Measurements from ENCODE around the gene CNKSR2. TPM values are rescaled to one million over a fixed set of nuclear protein-coding genes. Genes with fewer than 3 reads are reported as not detected.

Gene CNKSR2
- total RNA-seq (16.1 TPM), polyA plus RNA-seq (1.2 TPM)

DNA sequence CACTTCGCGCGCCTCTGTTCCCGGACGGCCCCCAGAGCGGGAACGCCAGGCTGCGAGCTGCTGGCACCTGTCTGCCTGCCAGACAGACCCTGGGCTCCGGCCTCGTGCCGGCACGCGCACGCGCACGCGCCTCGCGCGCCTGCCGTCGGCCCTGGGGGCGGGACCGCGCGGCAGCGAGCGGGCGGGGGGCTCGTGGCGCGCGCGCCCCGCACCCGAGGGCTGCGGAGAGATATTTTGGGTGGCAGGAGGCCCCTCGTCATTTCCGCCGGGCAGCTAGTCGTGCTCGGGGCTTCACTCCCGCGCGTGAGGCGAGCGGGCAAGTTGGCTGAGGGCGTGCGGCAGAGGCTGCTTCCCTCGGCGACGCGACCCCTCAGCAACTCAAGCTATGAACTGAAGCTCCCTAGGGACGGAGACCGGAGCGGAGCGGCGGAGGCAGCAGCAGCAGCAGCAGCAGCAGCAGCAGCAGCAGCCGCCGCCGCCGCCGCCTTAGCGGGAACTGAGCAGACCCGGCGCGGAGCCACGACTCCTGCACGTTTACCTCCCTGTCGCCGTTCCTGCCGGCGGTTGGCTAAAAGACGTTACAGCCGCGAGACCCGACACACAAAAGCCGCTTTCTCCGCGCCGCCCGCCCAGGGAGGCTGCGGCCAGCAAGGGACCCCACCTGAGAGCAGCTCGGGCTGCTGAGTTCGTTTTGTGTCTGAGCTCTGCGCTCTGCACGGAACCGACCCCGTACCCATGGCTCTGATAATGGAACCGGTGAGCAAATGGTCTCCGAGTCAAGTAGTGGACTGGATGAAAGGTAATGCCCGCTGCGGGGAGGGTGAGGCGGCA, at the start of gene CNKSR2:
Gene CNKSR2, plus strand, starts transcription at position 256 of the 831 bp plus-strand sequence. Its CDS starts 480 bp downstream, at position 736.
- no peak within 1 kb of the TSS for H3K27ac ChIP-seq (ENCODE audit: low read depth)
- 1% methylated on average over 87 of the region's 94 CpGs for WGBS
- no peak for DNase-seq (ENCODE audit: extremely low spot score)

DNA sequence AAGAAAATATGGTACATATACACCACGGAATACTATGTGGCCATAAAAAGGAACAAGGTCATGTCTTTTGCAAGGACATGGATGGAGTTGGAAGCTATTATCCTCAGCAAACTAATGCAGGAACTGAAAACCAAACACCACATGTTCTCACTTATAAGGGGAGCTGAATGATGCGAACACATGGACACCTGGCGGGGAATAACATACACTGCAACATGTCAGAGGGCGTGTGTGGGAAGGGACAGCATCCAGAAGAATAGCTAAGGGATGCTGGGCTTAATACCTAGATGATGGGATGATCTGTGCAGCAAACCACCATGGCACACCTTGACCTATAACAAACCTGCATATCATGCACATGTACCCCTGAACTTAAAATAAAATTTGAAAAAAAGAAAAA, 19.5 kb upstream of the CNKSR2 start:
- no peaks in the 10 kb centered on the region for H3K4me1 ChIP-seq (ENCODE audit: insufficient read depth)
- H3K36me3 ChIP-seq (ENCODE audit: insufficient read depth), result no peaks in the 10 kb centered on the region
- H3K27ac ChIP-seq (ENCODE audit: low read depth), result no peak overlapping the region
- 88% methylated on average over 4 of the region's 4 CpGs for whole genome bisulfite sequencing
- no peak for DNase-seq (ENCODE audit: extremely low spot score)
- no peak overlapping the region for H3K4me3 ChIP-seq (ENCODE audit: low read depth, low read length)

More for the DNA sequence above, at the start of gene CNKSR2:
- Histone ChIP-seq H3K36me3 (ENCODE audit: insufficient read depth) (no peaks in the 10 kb centered on the region), H3K4me1 (ENCODE audit: insufficient read depth) (no peaks in the 10 kb centered on the region), H3K4me3 (ENCODE audit: low read depth, low read length) (peak within 1 kb of the TSS; percentile 57)

DNA sequence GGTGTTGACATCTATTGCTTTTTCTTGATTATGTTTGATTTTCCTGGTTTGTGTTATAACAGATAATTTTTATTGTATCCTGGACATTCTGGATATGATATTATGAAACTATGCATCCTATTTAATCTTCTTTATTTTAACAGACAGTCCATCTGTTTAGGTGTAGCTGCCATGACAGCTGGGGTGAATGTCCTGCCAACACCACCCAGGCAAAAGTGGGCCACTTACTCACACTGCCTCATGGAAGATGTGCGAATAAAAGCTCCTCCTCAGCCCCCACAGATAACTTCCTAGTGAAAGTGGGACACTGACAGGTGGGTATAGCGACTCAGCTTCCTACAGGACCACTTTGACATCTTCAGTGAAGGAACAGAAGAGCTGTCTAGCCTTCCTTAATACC, 18.4 kb upstream of the CNKSR2 start:
- Histone ChIP-seq H3K4me1 (ENCODE audit: insufficient read depth) (no peaks in the 10 kb centered on the region), H3K27ac (ENCODE audit: low read depth) (no peak overlapping the region), H3K4me3 (ENCODE audit: low read depth, low read length) (no peak overlapping the region), H3K36me3 (ENCODE audit: insufficient read depth) (no peaks in the 10 kb centered on the region)
- no peak for DNase-seq (ENCODE audit: extremely low spot score)
- WGBS, result 68% methylated on average over 2 of the region's 2 CpGs

DNA sequence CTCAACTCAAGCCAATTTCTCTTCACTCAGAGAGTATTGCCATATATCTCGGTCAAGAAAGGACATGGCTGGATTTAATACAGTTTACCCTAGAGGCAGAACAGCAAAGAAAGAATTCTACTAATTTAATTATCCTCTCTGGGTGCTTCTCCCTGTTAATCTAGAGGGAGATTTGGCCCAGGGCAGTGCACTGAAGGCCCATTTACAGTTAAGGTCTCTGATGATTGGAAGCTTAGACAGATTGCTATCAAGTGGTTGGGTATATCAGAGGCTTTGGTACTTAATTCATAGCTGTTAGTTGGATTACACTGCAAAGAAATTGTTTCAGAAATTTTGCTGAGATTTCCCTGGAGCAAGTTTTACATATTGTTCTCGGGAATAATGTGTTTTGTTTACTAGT, 4.6 kb upstream of the CNKSR2 start:
- H3K36me3 ChIP-seq (ENCODE audit: insufficient read depth), result no peaks in the 10 kb centered on the region
- H3K4me1 ChIP-seq (ENCODE audit: insufficient read depth), result no peaks in the 10 kb centered on the region
- no peak overlapping the region for H3K4me3 ChIP-seq (ENCODE audit: low read depth, low read length)
- no peak overlapping the region for H3K27ac ChIP-seq (ENCODE audit: low read depth)
- WGBS, result 87% methylated on average over 2 of the region's 2 CpGs
- no peak for DNase-seq (ENCODE audit: extremely low spot score)

GRCh38 chrX:21373001-21373400, 1.2 kb upstream of the CNKSR2 start:
- no peak overlapping the region for H3K27ac ChIP-seq (ENCODE audit: low read depth)
- 61% methylated on average over 7 of the region's 7 CpGs for WGBS

DNA sequence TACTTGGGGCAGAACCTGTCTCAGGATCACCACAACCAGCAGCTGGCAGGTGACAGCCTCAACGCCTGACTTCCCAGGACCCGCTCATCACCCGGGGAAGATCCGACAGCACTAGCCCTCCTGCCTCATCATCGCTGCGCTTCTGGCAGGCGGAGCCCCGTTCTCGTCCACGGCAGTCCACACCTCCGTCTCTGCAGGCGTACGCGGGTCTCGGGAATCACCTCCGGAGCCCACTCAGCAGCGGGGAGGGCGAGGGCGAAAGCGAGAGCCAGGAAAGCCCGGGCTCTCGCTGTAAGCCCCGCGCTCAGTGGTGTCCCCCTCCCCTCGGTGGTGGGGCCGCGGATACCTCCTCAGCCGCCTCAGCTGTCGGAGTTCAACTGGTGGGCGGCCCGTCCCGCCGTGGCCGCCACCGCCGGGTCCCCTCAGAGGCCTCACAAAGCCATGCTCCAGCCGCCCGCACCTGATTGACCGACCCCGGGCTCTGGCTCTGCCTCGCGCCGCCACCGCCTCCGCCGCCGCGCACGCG, 518 bp upstream of the CNKSR2 start:
- Histone ChIP-seq H3K4me3 (ENCODE audit: low read depth, low read length) (peak overlapping the region; percentile 57), H3K36me3 (ENCODE audit: insufficient read depth) (no peaks in the 10 kb centered on the region), H3K4me1 (ENCODE audit: insufficient read depth) (no peaks in the 10 kb centered on the region), H3K27ac (ENCODE audit: low read depth) (no peak overlapping the region)
- DNase-seq (ENCODE audit: extremely low spot score), result no peak
- under 1% methylated on average over 44 of the region's 50 CpGs for WGBS

More at GRCh38 chrX:21373001-21373400, 1.2 kb upstream of the CNKSR2 start:
- Histone ChIP-seq H3K4me1 (ENCODE audit: insufficient read depth) (no peaks in the 10 kb centered on the region), H3K36me3 (ENCODE audit: insufficient read depth) (no peaks in the 10 kb centered on the region), H3K4me3 (ENCODE audit: low read depth, low read length) (no peak overlapping the region)
- DNase-seq (ENCODE audit: extremely low spot score), result no peak

GRCh38 chrX:21374994-21375707, 933 bp downstream of the CNKSR2 start:
- no peak overlapping the region for H3K27ac ChIP-seq (ENCODE audit: low read depth)
- DNase-seq (ENCODE audit: extremely low spot score), result no peak
- 1% methylated on average over 46 of the region's 46 CpGs for whole genome bisulfite sequencing
- no peaks in the 10 kb centered on the region for H3K36me3 ChIP-seq (ENCODE audit: insufficient read depth)
- no peaks in the 10 kb centered on the region for H3K4me1 ChIP-seq (ENCODE audit: insufficient read depth)
- H3K4me3 ChIP-seq (ENCODE audit: low read depth, low read length), result peak overlapping the region; percentile 57

DNA sequence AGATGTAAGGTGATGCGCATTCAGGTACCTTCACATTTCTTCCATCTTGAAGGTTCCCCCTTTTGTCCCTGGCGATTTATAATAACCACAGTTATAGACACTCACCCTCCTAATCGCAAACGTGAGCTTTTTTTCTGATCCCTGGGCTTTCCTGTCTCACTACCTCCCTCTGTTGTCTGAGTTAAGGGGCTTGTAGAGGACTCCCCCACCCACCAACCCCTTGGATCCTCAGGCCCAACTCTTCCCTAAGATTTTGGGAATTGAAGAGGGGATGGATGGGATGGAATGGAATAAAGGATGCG, 1.4 kb downstream of the CNKSR2 start:
- H3K4me1 ChIP-seq (ENCODE audit: insufficient read depth), result no peaks in the 10 kb centered on the region
- H3K4me3 ChIP-seq (ENCODE audit: low read depth, low read length), result peak overlapping the region; percentile 57
- no peaks in the 10 kb centered on the region for H3K36me3 ChIP-seq (ENCODE audit: insufficient read depth)
- H3K27ac ChIP-seq (ENCODE audit: low read depth), result no peak overlapping the region
- DNase-seq (ENCODE audit: extremely low spot score), result no peak
- WGBS, result 12% methylated on average over 5 of the region's 5 CpGs

DNA sequence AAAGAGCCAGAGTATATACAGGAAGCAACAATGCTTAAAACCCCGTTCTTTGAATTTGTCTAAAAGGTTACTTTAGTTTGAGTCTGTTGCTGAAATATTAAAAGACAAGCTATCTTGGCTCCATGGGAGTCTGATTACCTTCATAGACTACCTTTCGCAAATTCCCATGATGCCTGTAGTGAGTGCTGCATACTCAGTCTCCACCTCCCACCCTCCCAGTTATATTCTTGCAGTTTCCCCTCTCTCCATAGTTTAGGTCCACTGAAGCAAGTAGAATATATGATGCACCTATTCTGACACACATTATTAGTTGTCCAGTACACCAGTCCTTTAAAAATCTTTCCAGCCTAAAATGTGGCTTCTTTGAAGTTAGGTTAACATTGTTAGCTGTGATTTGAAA, 2.4 kb downstream of the CNKSR2 start:
- 95% methylated on average over 2 of the region's 2 CpGs for WGBS
- H3K27ac ChIP-seq (ENCODE audit: low read depth), result no peak overlapping the region
- no peak for DNase-seq (ENCODE audit: extremely low spot score)
- H3K36me3 ChIP-seq (ENCODE audit: insufficient read depth), result no peaks in the 10 kb centered on the region
- H3K4me1 ChIP-seq (ENCODE audit: insufficient read depth), result no peaks in the 10 kb centered on the region
- no peak overlapping the region for H3K4me3 ChIP-seq (ENCODE audit: low read depth, low read length)

- no peaks in the 10 kb centered on the region for H3K36me3 ChIP-seq (ENCODE audit: insufficient read depth)
- no peak for DNase-seq (ENCODE audit: extremely low spot score)
- H3K4me1 ChIP-seq (ENCODE audit: insufficient read depth), result no peaks in the 10 kb centered on the region
- no peak overlapping the region for H3K4me3 ChIP-seq (ENCODE audit: low read depth, low read length)
- 81% methylated on average over 1 of the region's 1 CpG for WGBS
- no peak overlapping the region for H3K27ac ChIP-seq (ENCODE audit: low read depth)
These were observed 5.8 kb downstream of the CNKSR2 start for GRCh38 chrX:21379991-21380390.

DNA sequence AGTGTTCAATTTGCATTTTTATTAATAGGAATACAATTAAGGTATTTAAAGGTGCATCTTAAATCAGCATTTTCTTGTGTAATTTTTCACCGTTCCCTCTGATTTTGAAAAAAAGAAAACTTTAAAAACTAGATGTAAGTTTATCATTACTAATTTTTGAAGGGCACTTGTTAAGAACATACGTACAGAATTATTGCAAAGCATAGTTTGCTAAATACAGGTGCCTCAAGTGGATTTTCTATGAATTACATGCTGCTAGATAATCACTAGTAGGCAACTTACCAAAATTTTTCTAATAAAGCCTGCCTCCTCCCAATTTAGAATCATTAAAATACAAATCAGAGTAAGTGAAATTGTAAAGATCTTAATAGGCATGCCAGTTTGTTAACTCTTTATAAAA, 8.5 kb downstream of the CNKSR2 start:
- Histone ChIP-seq H3K27ac (ENCODE audit: low read depth) (no peak overlapping the region), H3K4me3 (ENCODE audit: low read depth, low read length) (no peak overlapping the region), H3K36me3 (ENCODE audit: insufficient read depth) (no peaks in the 10 kb centered on the region), H3K4me1 (ENCODE audit: insufficient read depth) (no peaks in the 10 kb centered on the region)
- 63% methylated on average over 2 of the region's 2 CpGs for WGBS
- no peak for DNase-seq (ENCODE audit: extremely low spot score)

- DNase-seq (ENCODE audit: extremely low spot score), result no peak
- Histone ChIP-seq H3K36me3 (ENCODE audit: insufficient read depth) (no peaks in the 10 kb centered on the region), H3K4me3 (ENCODE audit: low read depth, low read length) (no peak overlapping the region), H3K4me1 (ENCODE audit: insufficient read depth) (no peaks in the 10 kb centered on the region), H3K27ac (ENCODE audit: low read depth) (no peak overlapping the region)
- 46% methylated on average over 2 of the region's 2 CpGs for WGBS
These were observed 9.3 kb downstream of the CNKSR2 start for GRCh38 chrX:21383546-21383945.

DNA sequence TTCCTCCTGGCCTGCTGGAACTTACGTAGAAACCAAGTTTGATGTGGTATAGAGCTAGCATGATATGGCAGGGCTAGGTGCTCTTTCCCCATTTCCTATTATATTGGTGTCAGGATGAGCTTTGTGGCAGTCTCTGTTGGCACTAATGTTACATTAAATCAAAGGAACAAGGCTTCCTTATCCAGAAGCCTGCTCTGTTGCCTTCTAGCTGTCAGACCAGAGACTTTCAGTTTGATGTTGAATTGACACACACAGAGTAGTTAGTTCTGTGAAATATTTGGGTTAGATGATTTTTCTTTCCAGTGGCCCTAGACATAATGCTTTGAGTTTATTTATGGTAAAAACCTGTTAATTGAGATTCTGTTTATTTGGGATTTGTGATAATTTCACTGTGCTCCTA, 10.0 kb downstream of the CNKSR2 start:
- no peak overlapping the region for H3K4me3 ChIP-seq (ENCODE audit: low read depth, low read length)
- no peak for DNase-seq (ENCODE audit: extremely low spot score)
- no peaks in the 10 kb centered on the region for H3K4me1 ChIP-seq (ENCODE audit: insufficient read depth)
- 98% methylated on average over 1 of the region's 1 CpG for WGBS
- no peak overlapping the region for H3K27ac ChIP-seq (ENCODE audit: low read depth)
- H3K36me3 ChIP-seq (ENCODE audit: insufficient read depth), result no peaks in the 10 kb centered on the region

DNA sequence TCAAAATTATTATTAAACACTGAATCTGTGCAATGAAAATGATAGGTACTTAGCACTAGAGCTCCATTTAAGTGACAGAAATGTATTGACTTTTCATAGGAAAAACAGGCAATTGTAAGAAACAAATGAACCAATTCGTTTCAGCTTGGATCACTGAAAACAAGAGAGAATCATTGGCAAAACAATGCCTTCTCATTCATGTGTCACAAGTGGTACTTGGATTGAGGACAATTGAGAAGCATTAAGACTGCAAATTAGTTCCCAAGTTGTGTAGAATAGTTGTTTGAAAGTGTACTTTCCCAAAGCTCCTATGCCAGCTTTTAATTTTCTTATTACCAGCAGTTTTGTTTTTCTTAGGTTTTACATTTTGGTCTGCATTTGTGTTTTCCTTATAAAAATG, 20.6 kb downstream of the CNKSR2 start:
- H3K27ac ChIP-seq (ENCODE audit: low read depth), result no peak overlapping the region
- H3K36me3 ChIP-seq (ENCODE audit: insufficient read depth), result no peaks in the 10 kb centered on the region
- no peak for DNase-seq (ENCODE audit: extremely low spot score)
- H3K4me3 ChIP-seq (ENCODE audit: low read depth, low read length), result no peak overlapping the region
- 53% methylated on average over 1 of the region's 1 CpG for WGBS
- no peaks in the 10 kb centered on the region for H3K4me1 ChIP-seq (ENCODE audit: insufficient read depth)

Measured in urinary bladder (tissue), 4 donors.